Nephron progenitor cell (in vitro differentiated cells): ENCODE measurements around the gene EOLA1.
"Not testable (repeated sequence)": the region's sequence is repeated elsewhere in the genome, so short reads cannot be mapped to it uniquely, and the experiment has no call there.

Experiments used
- DNase-seq: peaks from one replicate; pipeline ENCODE4 v3.0.0; 2021
- H3K27ac Mint-ChIP-seq: 2 replicates; pipeline ENCODE4 v1.8.0; 2021; ENCODE audit warnings: mild to moderate bottlenecking, moderate library complexity, mixed read lengths
- H3K27me3 Mint-ChIP-seq: 2 replicates; pipeline ENCODE4 v1.8.0; 2021; ENCODE audit warnings: mild to moderate bottlenecking, low read depth, mixed read lengths; ENCODE audit not compliant: poor library complexity
- H3K36me3 Mint-ChIP-seq: 2 replicates; pipeline ENCODE4 v1.8.0; 2021; ENCODE audit warnings: low read depth, mixed read lengths
- H3K4me1 Mint-ChIP-seq: 2 replicates; pipeline ENCODE4 v1.8.0; 2021; ENCODE audit warnings: mixed read lengths
- H3K4me3 Mint-ChIP-seq: 2 replicates; pipeline ENCODE4 v1.8.0; 2021; ENCODE audit warnings: mild to moderate bottlenecking, moderate library complexity, mixed read lengths
- H3K9me3 Mint-ChIP-seq: 2 replicates; pipeline ENCODE4 v1.8.0; 2021; ENCODE audit warnings: mild to moderate bottlenecking, moderate library complexity, mixed read lengths
- CTCF ChIP-seq: fragments of 200-600 bp; sonication (generic); IDR thresholded peaks from 2 replicates; pipeline ENCODE4 v1.5.0; 2021; ENCODE audit warnings: antibody characterized with exemption

EOLA1 gene

DNA sequence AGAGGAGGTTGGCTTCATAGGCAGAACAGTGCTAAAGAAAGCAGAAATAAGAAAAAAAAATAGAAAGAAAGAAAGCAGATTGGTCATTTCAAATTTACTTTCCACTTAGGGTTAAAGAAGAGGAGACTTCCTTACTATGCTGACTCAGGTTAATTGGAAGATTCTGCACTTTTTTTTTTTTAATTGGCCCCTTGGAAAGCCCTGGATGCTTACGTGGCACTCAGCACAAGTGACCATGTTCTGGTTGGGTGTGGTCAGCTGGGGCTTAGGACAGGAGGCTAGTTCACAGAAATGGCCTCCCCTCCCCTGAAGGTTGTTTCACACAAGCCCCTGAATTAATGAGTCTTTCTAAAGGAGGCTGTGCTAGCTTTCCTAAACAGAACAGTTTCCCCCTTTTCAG lies 31.9 kb downstream of the EOLA1 start:
- peaks cover 8% of the 10 kb centered on the region for H3K9me3 Mint-ChIP-seq
- no peaks in the 10 kb centered on the region for H3K36me3 Mint-ChIP-seq
- H3K27ac Mint-ChIP-seq, result peak overlapping the region; percentile 78
- H3K27me3 Mint-ChIP-seq, result peaks cover 3% of the 10 kb centered on the region
- no peak overlapping the region for H3K4me3 Mint-ChIP-seq
- H3K4me1 Mint-ChIP-seq, result peaks cover 27% of the 10 kb centered on the region
- DNase-seq, result no peak
- no peak for TF ChIP-seq CTCF

GRCh38 chrX:149573456-149573855 lies 32.6 kb downstream of the EOLA1 start:
- H3K9me3 Mint-ChIP-seq, H3K4me3 Mint-ChIP-seq, H3K27me3 Mint-ChIP-seq, H3K36me3 Mint-ChIP-seq, H3K27ac Mint-ChIP-seq, DNase-seq: not testable (repeated sequence)
- H3K4me1 Mint-ChIP-seq, result peaks cover 27% of the 10 kb centered on the region

DNA sequence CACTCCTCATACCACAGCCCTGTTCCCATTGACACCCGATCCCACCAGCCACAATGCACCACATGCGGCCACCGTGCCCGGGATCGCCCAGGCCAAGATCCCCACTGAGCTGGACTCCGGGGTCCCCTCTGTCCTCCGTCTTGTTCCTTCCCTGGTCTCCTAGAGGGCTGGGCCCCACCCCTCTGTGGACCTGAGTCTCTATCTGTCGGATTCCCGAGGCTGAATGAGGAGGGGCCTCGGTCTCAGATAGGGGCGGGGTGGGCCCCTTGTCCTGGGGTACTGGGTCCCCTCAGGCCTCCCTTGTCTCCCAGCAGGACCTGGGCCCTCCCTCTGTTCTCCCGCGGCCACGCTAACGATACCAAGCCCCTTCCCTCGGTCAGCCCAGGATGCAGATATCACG lies 44.8 kb downstream of the EOLA1 start:
- not testable (repeated sequence) for H3K27me3 Mint-ChIP-seq, H3K9me3 Mint-ChIP-seq, DNase-seq, H3K36me3 Mint-ChIP-seq, H3K27ac Mint-ChIP-seq, H3K4me1 Mint-ChIP-seq, H3K4me3 Mint-ChIP-seq

GRCh38 chrX:149587359-149587758 lies 46.5 kb downstream of the EOLA1 start, which contains the start of gene MAGEA9B:
MAGEA9B (minus strand) TSS chrX:149587459; CDS start chrX:149583179, 4,280 bp downstream.
- H3K4me3 Mint-ChIP-seq, H3K36me3 Mint-ChIP-seq, H3K27me3 Mint-ChIP-seq, DNase-seq, H3K9me3 Mint-ChIP-seq, H3K4me1 Mint-ChIP-seq, H3K27ac Mint-ChIP-seq: not testable (repeated sequence)

- DNase-seq, H3K4me3 Mint-ChIP-seq, H3K4me1 Mint-ChIP-seq, H3K36me3 Mint-ChIP-seq, H3K9me3 Mint-ChIP-seq, H3K27ac Mint-ChIP-seq, H3K27me3 Mint-ChIP-seq: not testable (repeated sequence)
Observed at GRCh38 chrX:149590993-149591392, 50.2 kb downstream of the EOLA1 start.

- H3K27ac Mint-ChIP-seq, H3K36me3 Mint-ChIP-seq, H3K9me3 Mint-ChIP-seq: not testable (repeated sequence)
Observed at GRCh38 chrX:149595214-149595613, 54.4 kb downstream of the EOLA1 start, which contains the start of gene HSFX2. HSFX2 (minus strand) TSS chrX:149595314; CDS start chrX:149594700, 614 bp downstream.

DNA sequence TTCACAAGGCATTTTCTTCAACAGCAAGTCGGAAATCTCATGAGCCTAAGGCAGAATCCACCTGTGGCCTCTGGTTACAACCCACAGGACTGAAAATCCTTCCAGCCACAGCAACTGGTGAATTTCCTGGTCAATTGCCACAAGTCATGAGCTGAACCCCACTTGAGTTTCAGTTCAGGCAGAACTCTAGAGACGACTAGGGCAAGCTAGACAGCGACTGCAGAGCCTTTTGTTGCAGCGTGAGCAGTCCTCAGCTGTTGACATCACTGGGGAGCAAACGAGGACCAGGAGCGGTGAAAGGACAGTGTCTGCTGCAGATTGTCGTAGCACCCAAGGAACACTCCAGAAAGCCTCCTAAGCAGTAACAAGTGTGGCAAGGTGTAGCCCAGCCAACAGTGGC lies 55.1 kb downstream of the EOLA1 start:
- H3K4me3 Mint-ChIP-seq, H3K9me3 Mint-ChIP-seq, H3K36me3 Mint-ChIP-seq, H3K27me3 Mint-ChIP-seq, DNase-seq, H3K4me1 Mint-ChIP-seq, H3K27ac Mint-ChIP-seq: not testable (repeated sequence)

More at GRCh38 chrX:149595214-149595613, 54.4 kb downstream of the EOLA1 start, which contains the start of gene HSFX2:
- not testable (repeated sequence) for H3K27me3 Mint-ChIP-seq, DNase-seq, H3K4me3 Mint-ChIP-seq, H3K4me1 Mint-ChIP-seq
